Neural progenitor cell (in vitro differentiated cells): ENCODE results near the gene ADCY3. TPM values are rescaled to one million over a fixed set of nuclear protein-coding genes. Genes with fewer than 3 reads are reported as not detected.

Source experiments
- DNase-seq: peaks from one replicate; pipeline ENCODE4 v3.0.0-alpha.2; 2016; ENCODE audit warnings: low spot score
- H2AFZ ChIP-seq: fragments of 200-600 bp; sonication (generic); replicated peaks from 2 replicates; pipeline ENCODE4 v1.6.1; 2016; ENCODE audit warnings: antibody characterized with exemption
- H3F3A ChIP-seq: fragments of 200-600 bp; sonication (generic); 2 replicates; pipeline ENCODE4 v1.6.1; 2016; ENCODE audit warnings: antibody characterized with exemption, low read depth
- H3K27ac ChIP-seq: fragments of 200-600 bp; sonication (generic); 2 replicates; pipeline ENCODE4 v1.5.1; 2016; ENCODE audit warnings: mild to moderate bottlenecking
- H3K27me3 ChIP-seq: fragments of 200-600 bp; sonication (generic); 2 replicates; pipeline ENCODE4 v1.6.1; 2016; ENCODE audit warnings: mild to moderate bottlenecking, moderate library complexity
- H3K36me3 ChIP-seq: fragments of 200-600 bp; sonication (generic); 2 replicates; pipeline ENCODE4 v1.5.1; 2016
- H3K4me1 ChIP-seq: fragments of 200-600 bp; sonication (generic); 2 replicates; pipeline ENCODE4 v1.6.1; 2016; ENCODE audit warnings: mixed run types
- H3K4me2 ChIP-seq: fragments of 200-600 bp; sonication (generic); 2 replicates; pipeline ENCODE4 v1.6.1; 2016
- H3K4me3 ChIP-seq: fragments of 200-600 bp; sonication (generic); 2 replicates; pipeline ENCODE4 v1.5.1; 2016
- H3K79me2 ChIP-seq: fragments of 200-600 bp; sonication (generic); 2 replicates; pipeline ENCODE4 v1.6.1; 2016; ENCODE audit warnings: low read depth
- H3K9ac ChIP-seq: fragments of 200-600 bp; sonication (generic); 2 replicates; pipeline ENCODE4 v1.6.1; 2016
- H3K9me3 ChIP-seq: fragments of 200-600 bp; sonication (generic); 2 replicates; pipeline ENCODE4 v1.5.1; 2016; ENCODE audit warnings: low read depth
- H4K20me1 ChIP-seq: fragments of 200-600 bp; sonication (generic); 2 replicates; pipeline ENCODE4 v1.6.1; 2016; ENCODE audit warnings: low read depth
- H3K27ac Mint-ChIP-seq: 3 replicates; pipeline ENCODE4 v1.8.0; 2021; ENCODE audit warnings: mixed read lengths
- H3K27me3 Mint-ChIP-seq: 2 replicates; pipeline ENCODE4 v1.8.0; 2022; ENCODE audit warnings: low read depth, mild to moderate bottlenecking, inconsistent platforms, moderate library complexity, mixed read lengths; ENCODE audit not compliant: insufficient read depth
- H3K36me3 Mint-ChIP-seq: 3 replicates; pipeline ENCODE4 v1.8.0; 2021; ENCODE audit warnings: mixed read lengths
- H3K4me1 Mint-ChIP-seq: 3 replicates; pipeline ENCODE4 v1.8.0; 2021; ENCODE audit warnings: mixed read lengths
- H3K4me3 Mint-ChIP-seq: 3 replicates; pipeline ENCODE4 v1.8.0; 2021; ENCODE audit warnings: mild to moderate bottlenecking, moderate library complexity, mixed read lengths
- H3K9me3 Mint-ChIP-seq: 3 replicates; pipeline ENCODE4 v1.8.0; 2020; ENCODE audit warnings: mixed read lengths
- CTCF ChIP-seq: fragments of 200-600 bp; sonication (generic); IDR thresholded peaks from 2 replicates; pipeline ENCODE4 v1.5.1; 2017; ENCODE audit warnings: antibody characterized with exemption, mild to moderate bottlenecking
- EZH2 ChIP-seq: fragments of 200-600 bp; sonication (generic); IDR thresholded peaks from 2 replicates; pipeline ENCODE4 v1.6.1; 2017; ENCODE audit warnings: antibody characterized with exemption, mild to moderate bottlenecking, moderate library complexity
- EZH2phosphoT487 ChIP-seq: fragments of 200-600 bp; sonication (generic); IDR thresholded peaks from 2 replicates; pipeline ENCODE4 v1.6.1; 2017; ENCODE audit warnings: antibody characterized with exemption
- total RNA-seq: library from RNA; depleted of rRNA; stranded (reverse); fragments of >200 nt; gene quantifications from 2 replicates; pipeline ENCODE4 v1.2.3, GENCODE V29; 2015; ENCODE audit warnings: low replicate concordance

ADCY3 gene
- total RNA-seq, 1 donor from 2014 or later, result 25.3 TPM

- Histone ChIP-seq H3K27me3 (peaks cover 4% of the 10 kb centered on the region), H3K36me3 (no peaks in the 10 kb centered on the region), H3K27ac (no peak overlapping the region), H4K20me1 (peaks cover 14% of the 10 kb centered on the region), H3K4me2 (peak overlapping the region; percentile 81), H3K4me1 (peaks cover 7% of the 10 kb centered on the region), H2AFZ (peak overlapping the region; percentile 77), H3F3A (peaks cover 31% of the 10 kb centered on the region), H3K79me2 (peaks cover 4% of the 10 kb centered on the region), H3K9ac (no peak overlapping the region), H3K4me3 (peak overlapping the region; percentile 65), H3K9me3 (no peaks in the 10 kb centered on the region)
- Mint-ChIP-seq H3K27ac (no peak overlapping the region), H3K4me1 (peaks cover 33% of the 10 kb centered on the region), H3K9me3 (no peaks in the 10 kb centered on the region), H3K27me3 (peaks cover 8% of the 10 kb centered on the region), H3K36me3 (peaks cover 2% of the 10 kb centered on the region), H3K4me3 (peak overlapping the region; percentile 88)
- peak; percentile 45 for DNase-seq
- TF ChIP-seq CTCF (peak; percentile 40), EZH2 (no peak), EZH2phosphoT487 (no peak)
Measured at GRCh38 chr2:24920809-24921441, 888 bp upstream of the ADCY3 start.

- Histone ChIP-seq H3K4me2 (peak overlapping the region; percentile 98), H3K4me1 (peaks cover 7% of the 10 kb centered on the region), H3K79me2 (peaks cover 4% of the 10 kb centered on the region), H2AFZ (peak overlapping the region; percentile 76), H3F3A (peaks cover 31% of the 10 kb centered on the region), H3K36me3 (no peaks in the 10 kb centered on the region), H3K9me3 (no peaks in the 10 kb centered on the region), H3K27me3 (peaks cover 4% of the 10 kb centered on the region), H3K9ac (no peak overlapping the region), H4K20me1 (peaks cover 16% of the 10 kb centered on the region), H3K27ac (no peak overlapping the region), H3K4me3 (peak overlapping the region; percentile 65)
- peak overlapping the region; percentile 40 for H3K27ac Mint-ChIP-seq
- no peak for TF ChIP-seq CTCF
- TF ChIP-seq EZH2, result no peak
- no peak for TF ChIP-seq EZH2phosphoT487
- H3K27me3 Mint-ChIP-seq, result peaks cover 8% of the 10 kb centered on the region
- DNase-seq, result peak; percentile 78
- peaks cover 35% of the 10 kb centered on the region for H3K4me1 Mint-ChIP-seq
- H3K4me3 Mint-ChIP-seq, result peak overlapping the region; percentile 88
- H3K9me3 Mint-ChIP-seq, result no peaks in the 10 kb centered on the region
- H3K36me3 Mint-ChIP-seq, result peaks cover 2% of the 10 kb centered on the region
Measured at GRCh38 chr2:24919506-24920097, 435 bp downstream of the ADCY3 start.

- Mint-ChIP-seq H3K4me3 (peak overlapping the region; percentile 88), H3K4me1 (peaks cover 36% of the 10 kb centered on the region), H3K27ac (peak overlapping the region; percentile 40), H3K27me3 (peaks cover 8% of the 10 kb centered on the region), H3K9me3 (no peaks in the 10 kb centered on the region), H3K36me3 (peaks cover 2% of the 10 kb centered on the region)
- H2AFZ ChIP-seq, result peak overlapping the region; percentile 76
- peaks cover 16% of the 10 kb centered on the region for H4K20me1 ChIP-seq
- peaks cover 4% of the 10 kb centered on the region for H3K27me3 ChIP-seq
- peak overlapping the region; percentile 98 for H3K4me2 ChIP-seq
- TF ChIP-seq CTCF (no peak), EZH2phosphoT487 (no peak), EZH2 (no peak)
- no peaks in the 10 kb centered on the region for H3K36me3 ChIP-seq
- DNase-seq, result no peak
- peak overlapping the region; percentile 65 for H3K4me3 ChIP-seq
- no peak overlapping the region for H3K27ac ChIP-seq
- no peak overlapping the region for H3K9ac ChIP-seq
- H3K4me1 ChIP-seq, result peaks cover 6% of the 10 kb centered on the region
- peaks cover 4% of the 10 kb centered on the region for H3K79me2 ChIP-seq
- H3F3A ChIP-seq, result peaks cover 31% of the 10 kb centered on the region
- no peaks in the 10 kb centered on the region for H3K9me3 ChIP-seq
Measured at GRCh38 chr2:24919037-24919505, 966 bp downstream of the ADCY3 start.
